Erythroblast (primary cell): ENCODE data around the gene NME1.

Experiments
- DNase-seq, 2 experiments: peaks; one replicate each; lab custom pipeline; 2025; lab: John Stamatoyannopoulos, UW
- GATA1 ChIP-seq: IDR thresholded peaks from 2 replicates; pipeline ENCODE4 v1.6.1; 2011; ENCODE audit warnings: low read depth, mild to moderate bottlenecking, control low read depth, low read length, moderate library complexity
- POLR2A ChIP-seq: IDR thresholded peaks from 2 replicates; pipeline ENCODE4 v1.6.1; 2011; ENCODE audit warnings: mild to moderate bottlenecking, low read length

The NME1 gene

DNA sequence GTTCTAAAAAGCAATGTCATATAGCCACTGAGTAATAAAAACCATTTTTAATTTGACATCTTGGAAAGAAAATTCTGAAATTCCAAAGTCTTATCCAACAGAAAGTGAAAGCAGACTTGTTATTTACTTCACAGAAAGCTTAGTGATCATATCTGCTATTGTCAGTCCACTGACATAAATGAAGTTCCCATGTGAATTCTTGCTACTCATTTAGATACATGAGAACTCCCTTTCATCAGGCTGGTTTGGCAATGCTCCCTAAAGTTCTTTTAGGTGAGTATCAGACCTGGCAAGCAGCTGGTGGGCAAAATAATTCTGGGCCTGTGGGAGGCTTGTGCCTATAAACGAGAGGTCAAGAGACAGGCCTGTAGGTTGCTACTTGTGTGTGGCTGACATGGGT lies 36.3 kb downstream of the NME1 start:
- TF ChIP-seq POLR2A, result no peak
- DNase-seq, result no peak

DNA sequence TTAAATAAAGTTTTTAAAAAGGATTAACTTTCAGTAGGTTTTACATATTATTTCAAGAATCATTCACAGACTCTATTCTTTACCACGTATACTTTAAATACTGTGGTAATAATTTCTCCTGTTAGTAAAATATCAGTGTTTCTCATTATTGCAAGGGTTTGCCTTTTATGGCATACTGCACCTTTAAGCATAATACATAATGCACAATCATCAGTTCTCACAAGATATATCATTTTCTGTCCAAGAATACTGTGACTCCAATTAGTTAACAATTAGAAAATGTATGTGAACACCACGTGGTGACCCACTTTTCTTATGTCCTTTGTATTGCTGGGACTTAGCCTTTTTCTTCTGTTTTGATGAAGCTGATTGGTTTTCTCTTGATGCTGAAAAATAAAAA lies 38.5 kb downstream of the NME1 start:
- DNase-seq, result no peak
- TF ChIP-seq POLR2A (no peak), GATA1 (no peak)

DNA sequence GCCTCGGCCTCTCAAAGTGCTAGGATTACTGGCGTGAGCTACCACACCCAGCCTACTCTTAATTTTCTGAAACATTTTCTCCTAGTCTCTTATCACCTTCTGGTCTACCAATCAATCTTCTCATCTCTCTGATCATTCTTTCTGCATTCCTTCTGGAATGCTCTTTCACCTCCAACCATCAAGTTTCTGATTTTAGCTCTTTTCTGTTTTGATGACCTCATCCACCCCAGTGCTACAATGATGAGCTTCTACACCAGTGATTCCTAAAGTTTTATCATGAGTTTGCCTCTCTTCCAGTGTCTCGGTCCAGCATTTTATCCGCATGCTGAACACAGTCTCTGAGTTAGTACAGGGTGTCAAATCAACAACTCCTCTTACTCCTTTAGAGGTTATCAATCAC lies 44.4 kb downstream of the NME1 start:
- TF ChIP-seq POLR2A (no peak), GATA1 (no peak)
- no peak for DNase-seq

DNA sequence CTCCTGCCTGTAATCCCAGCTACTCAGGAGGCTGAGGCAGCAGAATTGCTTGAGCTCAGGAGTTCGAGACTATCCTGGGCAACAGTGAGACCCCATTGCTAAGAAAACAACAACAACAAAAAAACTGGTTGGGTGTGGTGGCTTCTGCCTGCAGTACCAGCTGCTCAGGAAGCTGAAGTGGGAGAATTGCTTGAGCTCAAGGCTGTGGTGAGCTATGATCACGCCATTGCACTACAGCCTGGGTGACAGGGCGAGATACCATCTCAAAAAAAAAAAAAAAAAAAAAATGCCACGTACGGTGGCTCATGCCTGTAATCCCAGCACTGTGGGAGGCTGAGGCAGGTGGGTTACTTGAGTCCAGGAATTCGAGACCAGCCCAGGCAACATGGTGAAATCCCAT lies 46.9 kb downstream of the NME1 start:
- DNase-seq, result peak in 1 of 2 experiments; percentile 17
- TF ChIP-seq POLR2A (no peak), GATA1 (no peak)

DNA sequence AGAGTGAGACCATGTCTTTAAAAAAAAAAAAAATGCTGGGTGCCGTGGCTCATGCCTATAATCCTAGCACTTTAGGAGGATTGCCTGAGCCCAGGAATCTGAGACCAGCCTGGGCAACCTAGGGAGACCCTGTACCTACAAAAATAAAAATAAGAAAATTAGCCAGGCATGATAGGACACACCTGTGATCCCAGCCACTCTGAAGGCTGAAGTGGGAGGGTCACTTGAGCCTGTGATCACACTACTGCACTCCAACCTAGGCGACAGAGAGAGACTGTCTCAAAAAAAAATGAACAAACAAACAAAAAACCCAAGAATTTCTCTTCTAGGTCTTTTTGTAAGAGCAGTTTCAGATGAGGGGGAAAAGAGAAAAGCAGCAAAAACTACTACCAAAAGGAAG lies 47.5 kb downstream of the NME1 start:
- TF ChIP-seq POLR2A (no peak), GATA1 (no peak)
- DNase-seq, result no peak

DNA sequence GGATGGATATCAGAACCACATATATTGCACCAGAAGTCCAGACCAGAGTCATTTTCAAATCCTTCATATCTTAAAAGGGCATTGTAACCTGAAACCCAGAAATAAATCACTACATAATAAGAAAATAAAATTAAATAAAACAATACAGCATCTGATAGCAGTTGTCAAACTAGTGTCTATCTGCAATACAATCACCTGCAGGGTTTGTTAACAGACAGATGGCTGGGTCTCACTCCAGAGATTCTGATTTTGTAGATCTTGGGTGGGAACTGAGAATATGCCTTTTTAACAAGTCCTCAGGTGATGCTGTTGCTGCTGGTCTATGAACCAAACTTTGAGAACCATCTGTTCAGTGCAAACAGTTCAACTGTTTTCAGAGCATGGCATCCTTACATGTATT lies 50.5 kb downstream of the NME1 start:
- no peak for TF ChIP-seq POLR2A
- no peak for TF ChIP-seq GATA1

More for the DNA sequence above, 50.5 kb downstream of the NME1 start:
- DNase-seq, result no peak
